Stimulated activated CD4-positive, alpha-beta T cell treated with anti-CD3 and anti-CD28 coated beads, TNF-alpha, amount 100 ng/mL, for 4 hours (primary cell): Measurements from ENCODE around the gene PPFIA2.

Experiments
- DNase-seq, 3 experiments: peaks; one replicate each; pipeline ENCODE4 v3.0.0-alpha.2; 2020; ENCODE audit warnings: low read depth in 3 of 3

PPFIA2 gene

GRCh38 chr12:81759190-81760051 lies at the start of gene PPFIA2:
PPFIA2 (minus strand) TSS chr12:81759350.
- DNase-seq = no peak

GRCh38 chr12:81800298-81801148 lies 41.4 kb upstream of the PPFIA2 start:
- no peak for DNase-seq

GRCh38 chr12:81798294-81798693 lies 39.1 kb upstream of the PPFIA2 start:
- DNase-seq = no peak

DNA sequence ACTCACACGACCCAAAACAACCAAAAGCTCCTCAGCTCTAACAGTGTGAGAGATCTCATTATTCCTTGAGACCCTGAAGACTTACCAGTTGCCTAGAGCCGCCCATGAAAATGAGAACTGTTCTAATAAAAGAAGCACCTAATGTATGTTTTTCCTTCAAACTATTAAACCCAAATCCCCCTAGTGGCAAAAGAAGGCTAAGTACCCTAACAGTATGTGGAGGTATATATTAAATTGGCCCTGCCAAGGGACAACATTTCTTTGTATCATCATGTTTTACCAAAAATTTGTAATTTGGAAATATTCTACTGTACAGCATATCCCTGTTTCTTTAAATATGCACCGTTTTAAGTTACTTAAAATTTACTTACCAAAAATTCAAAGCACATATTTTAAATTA lies 38.0 kb upstream of the PPFIA2 start:
- no peak for DNase-seq

DNA sequence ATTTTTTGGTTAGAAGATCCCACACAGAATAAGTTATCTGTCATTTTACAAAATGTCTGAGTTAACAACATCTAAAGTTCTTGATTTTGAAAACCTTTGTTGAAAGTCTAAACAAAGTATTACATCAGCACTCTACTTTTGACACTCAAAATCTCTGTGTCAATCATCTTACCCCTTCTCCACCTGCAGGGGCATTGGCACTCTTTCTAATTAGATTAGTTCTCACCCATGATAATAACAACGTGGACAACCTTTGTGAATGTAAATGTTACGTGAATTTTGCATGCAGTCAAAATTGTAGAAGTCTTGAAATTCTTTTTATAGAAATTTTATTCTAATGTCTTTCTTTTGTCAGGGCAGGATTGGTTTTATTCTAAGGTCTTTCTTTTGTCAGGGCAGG lies 33.5 kb upstream of the PPFIA2 start:
- DNase-seq = no peak

DNA sequence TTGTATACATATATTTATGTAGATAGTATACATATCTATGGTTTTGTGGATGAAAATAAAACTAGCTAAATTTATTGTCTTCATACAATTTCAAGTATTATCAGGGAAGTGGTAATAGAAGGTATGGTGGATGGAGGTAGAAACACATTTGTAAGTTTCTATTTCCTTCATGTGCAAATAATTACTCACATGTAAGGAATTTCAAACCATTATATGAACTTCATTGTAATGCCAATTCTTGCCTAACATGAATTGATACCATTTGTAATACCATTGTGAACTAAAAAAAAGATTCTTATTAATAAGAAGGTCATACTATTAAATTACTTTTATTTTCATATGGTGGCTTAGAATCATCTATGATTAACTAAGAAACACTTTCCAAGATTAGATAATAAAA lies 20.1 kb upstream of the PPFIA2 start:
- no peak for DNase-seq

GRCh38 chr12:81778719-81779118 lies 19.6 kb upstream of the PPFIA2 start:
- DNase-seq = no peak

GRCh38 chr12:81758421-81759189 lies 545 bp downstream of the PPFIA2 start:
- peak in 1 of 3 experiments; percentile 1 for DNase-seq

DNA sequence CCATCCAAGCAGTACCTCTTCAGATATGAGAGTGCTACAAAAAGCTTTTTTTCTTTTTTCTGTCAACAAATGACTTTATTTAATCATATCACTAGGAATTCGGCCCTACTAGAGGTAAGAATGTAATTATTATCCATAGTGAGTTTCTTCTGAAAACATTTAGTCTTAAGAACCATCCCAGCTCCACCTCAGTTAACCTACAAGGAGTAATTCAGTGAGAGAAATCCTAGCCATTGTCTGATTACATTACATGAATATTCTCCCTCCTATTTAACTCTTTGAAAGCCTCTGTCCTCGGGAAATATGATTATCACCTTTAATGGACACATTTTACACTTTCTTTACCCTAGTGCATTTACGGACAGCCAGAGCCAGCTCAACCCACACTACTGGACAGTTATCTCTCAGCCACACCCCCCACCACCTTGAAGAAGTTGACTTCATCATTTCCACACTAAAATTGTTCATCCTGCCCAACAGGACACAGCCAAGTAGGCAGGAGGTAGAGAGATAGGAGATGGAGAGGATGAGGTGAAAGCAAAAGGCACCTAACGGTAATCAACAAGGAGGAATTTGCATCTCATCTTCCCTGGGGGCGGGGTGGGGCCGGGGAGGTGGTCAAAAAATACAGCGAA lies 1.3 kb downstream of the PPFIA2 start:
- DNase-seq = no peak

DNA sequence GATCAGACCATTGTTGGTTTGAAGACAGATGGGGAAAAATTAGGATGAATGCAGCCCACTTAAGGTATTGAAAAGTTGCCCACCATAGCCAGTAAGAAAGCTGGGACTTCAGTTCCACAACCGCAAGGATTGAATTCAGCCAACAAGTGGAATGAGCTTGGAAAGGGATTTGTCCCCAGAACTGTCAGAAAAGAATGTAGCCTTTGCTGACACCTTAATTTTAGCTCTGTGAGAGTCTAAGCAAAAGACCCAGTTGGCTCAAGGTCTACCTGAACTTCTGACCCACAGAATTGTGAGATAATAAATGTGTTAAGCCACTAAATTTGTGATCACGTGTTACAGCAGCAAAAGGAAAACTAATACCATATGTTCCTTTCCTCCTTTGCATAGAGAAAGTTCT lies 29.4 kb downstream of the PPFIA2 start:
- no peak for DNase-seq

DNA sequence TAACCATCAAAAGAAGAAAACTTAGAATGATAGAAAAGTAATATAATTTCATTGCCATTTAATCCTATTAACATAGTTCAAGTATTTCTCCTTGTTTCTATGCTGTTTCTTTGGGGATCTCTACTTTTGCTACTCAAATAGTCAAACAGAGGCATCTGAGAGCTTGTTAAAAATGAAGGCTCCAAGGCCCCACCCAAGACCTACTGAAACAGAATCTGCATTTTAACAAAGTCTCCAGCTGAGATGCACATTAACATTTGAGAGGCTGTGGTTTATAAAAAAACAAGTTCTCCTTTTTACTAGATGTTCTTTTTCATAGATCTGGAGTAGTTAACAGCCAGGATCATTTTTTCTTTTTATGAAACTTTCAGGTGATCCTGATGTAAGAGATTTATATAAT lies 31.8 kb downstream of the PPFIA2 start:
- DNase-seq = no peak

DNA sequence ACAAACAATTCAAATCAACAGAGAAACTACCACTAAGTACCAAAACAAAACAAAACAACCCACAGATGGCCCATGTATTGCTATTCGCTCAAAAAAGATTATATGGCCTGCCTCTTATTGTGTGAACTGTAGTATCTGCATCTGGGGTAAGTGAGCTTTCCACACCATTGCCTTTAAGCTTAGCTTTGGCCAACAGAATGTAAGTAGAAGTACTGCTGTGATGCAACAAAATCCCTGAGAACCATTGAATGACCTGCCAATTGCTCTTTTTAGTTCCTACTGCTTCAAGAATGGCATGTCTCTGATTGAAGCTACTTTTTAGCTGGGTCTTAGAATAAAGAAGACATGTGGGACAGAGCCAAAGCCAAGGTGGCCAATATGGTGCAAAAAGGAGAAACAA lies 32.5 kb downstream of the PPFIA2 start:
- no peak for DNase-seq

DNA sequence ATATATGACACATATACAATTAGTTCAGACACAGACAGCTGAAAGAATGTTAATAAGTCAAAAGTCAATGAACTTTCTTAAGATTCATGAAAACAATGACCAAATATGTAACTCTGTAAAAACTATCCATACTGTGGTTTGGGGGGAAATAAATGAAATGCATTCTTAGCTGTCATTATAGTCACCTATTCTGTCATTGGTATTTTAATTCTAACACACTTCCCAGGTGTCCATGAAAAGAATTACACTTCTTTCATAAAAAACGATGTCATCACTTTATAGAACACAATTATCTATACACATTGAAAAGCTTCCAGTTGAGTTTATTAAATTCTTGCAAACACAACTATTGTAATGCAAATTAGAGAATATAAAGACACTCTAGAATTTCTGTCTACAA lies 35.8 kb downstream of the PPFIA2 start:
- DNase-seq = no peak

DNA sequence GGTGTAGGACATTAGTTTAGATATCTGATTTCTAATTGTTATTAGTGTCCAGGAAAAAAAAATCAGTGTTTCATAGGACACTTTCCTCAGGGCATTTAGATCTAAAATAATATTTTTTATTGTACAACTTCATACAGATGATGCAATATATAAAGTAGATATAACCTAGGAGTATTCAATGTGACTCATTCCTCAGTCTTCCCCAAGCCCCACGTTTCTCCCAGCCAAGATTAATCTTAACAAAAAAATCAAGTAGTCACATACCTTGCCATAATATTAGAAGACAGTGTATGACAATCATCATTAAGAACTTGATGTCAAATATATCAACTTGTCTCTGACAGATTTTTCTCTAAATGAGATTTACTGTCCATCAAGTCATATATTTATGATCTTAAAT lies 37.1 kb downstream of the PPFIA2 start:
- no peak for DNase-seq

GRCh38 chr12:81718616-81719015 lies 40.5 kb downstream of the PPFIA2 start:
- DNase-seq = no peak

DNA sequence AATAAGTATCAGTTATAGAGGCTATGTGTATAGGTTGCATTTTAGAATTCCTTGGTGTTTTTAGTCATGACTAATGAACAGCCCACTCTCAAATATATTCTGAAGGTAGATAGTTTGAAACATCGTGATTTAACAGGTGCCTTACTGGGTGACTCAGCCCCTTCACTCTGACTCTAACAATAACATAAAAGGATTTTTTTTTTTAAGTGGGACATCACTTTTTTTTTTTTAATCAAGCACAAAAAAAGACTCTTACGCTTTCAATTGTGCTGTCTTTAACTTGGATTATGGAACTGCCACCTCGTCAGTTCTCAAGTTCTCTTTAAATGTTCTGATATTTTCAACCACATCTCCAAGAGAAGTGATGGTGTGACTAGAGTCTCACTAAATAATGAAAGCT lies 46.6 kb downstream of the PPFIA2 start:
- DNase-seq = no peak

DNA sequence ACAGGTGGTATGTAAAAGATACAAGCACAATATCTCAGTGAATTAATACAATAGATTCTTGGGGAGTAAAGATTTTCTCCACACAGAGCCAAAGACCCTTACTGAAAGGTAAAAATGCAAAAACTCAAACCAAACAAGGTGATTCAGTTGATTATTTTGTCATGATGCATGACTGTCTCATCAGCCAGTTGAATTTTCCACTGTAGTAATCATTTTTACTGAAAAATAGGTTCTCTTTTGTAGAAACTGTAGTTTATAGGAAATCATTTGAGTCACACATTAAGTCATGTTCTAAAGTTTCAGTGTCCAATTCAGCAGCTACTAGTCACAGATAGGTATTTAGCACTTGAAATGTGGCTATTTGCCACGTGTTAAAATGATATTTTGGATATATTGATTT lies 53.6 kb downstream of the PPFIA2 start:
- DNase-seq = no peak

GRCh38 chr12:81699551-81699950 lies 59.6 kb downstream of the PPFIA2 start:
- DNase-seq = no peak

DNA sequence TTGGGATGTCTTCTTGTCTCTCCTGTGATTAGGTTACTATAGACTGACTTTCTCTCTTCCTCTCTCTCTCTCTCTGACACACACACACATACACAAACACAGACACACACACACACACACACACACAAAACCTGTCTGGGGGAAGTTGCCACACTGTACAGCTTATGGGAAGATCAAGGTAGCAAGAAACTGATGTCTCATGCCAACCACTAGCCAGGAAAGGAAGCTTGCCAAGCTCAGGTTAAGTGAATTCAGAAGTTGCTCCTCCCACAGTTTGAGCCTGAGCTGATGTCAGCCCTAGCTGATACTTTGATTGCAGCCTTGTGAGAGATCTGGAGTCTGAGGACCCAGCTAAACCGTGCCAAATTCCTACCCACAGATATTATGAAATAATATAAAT lies 67.1 kb downstream of the PPFIA2 start:
- no peak for DNase-seq

- DNase-seq = no peak
Observed at GRCh38 chr12:81683881-81684280, 75.3 kb downstream of the PPFIA2 start.

GRCh38 chr12:81679614-81680013 lies 79.5 kb downstream of the PPFIA2 start:
- DNase-seq = no peak

GRCh38 chr12:81670759-81671158 lies 88.4 kb downstream of the PPFIA2 start:
- no peak for DNase-seq
